ENCODE results near the gene SETD6. TPM values are rescaled to one million over a fixed set of nuclear protein-coding genes. Genes with fewer than 3 reads are reported as not detected.

SETD6 gene, protein sequence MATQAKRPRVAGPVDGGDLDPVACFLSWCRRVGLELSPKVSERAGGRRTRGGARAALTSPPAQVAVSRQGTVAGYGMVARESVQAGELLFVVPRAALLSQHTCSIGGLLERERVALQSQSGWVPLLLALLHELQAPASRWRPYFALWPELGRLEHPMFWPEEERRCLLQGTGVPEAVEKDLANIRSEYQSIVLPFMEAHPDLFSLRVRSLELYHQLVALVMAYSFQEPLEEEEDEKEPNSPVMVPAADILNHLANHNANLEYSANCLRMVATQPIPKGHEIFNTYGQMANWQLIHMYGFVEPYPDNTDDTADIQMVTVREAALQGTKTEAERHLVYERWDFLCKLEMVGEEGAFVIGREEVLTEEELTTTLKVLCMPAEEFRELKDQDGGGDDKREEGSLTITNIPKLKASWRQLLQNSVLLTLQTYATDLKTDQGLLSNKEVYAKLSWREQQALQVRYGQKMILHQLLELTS
- polyA plus RNA-seq (2011; rRNA removed) (16.5 and 19.2 TPM in 2 replicates), polyA plus RNA-seq (2017; fragmentation: RNase III; extraction: RNeasy Plus Mini Kit Qiagen cat#74134 plus additional on column Dnase treatment) (24.9 to 30.4 TPM (median 27.5 TPM) in 3 replicates), polyA minus RNA-seq (2011; rRNA and poly(A)+ RNA removed) (8.9 and 12.1 TPM in 2 replicates)
- 18.4 and 19.7 TPM in 2 replicates for polyA plus RNA-seq (2012; cell fraction: cytosol; rRNA removed)
- polyA plus RNA-seq (2012; cell fraction: nucleus; rRNA removed): 60.4 and 73.2 TPM in 2 replicates

DNA sequence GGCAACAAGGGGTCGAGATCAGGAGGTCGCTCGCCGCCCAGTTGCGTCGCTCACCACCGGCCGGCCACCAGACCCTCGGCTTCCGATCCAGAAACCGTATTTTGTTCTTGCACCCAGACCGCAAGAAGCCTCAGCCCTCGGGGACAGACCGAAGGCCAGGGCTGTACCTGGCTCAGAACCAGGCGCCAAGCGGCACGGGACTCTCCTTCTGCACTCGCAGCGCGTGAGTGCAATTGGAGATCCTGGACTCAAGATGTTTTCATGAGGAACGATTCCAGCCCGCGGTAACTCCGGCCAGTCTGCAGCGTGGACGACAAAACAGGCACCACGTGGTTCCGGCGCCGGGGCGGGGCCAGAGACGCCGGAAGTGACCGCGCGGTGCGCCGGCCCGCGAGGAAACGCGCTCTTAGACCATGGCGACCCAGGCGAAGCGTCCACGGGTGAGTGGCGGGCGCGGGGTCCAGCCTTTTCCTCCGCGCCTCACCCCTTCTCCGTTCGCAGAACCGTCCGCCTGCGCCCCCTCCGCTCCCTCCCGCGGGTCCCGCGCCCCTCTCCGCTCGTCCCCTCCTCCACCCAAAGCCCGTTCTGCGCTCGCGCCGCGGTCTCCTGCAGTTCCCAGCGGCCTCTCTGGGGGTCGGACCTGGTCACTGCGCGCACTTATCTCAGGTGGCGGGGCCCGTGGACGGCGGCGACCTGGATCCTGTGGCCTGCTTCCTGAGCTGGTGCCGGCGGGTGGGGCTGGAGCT lies at the start of gene SETD6:
Gene SETD6 (plus strand): TSS at position 393 of the 746 bp plus-strand sequence. CDS start 21 bp downstream, at position 414.
- ATAC-seq (peak; percentile 73 to 86), DNase-seq (ENCODE audit: low read depth in 1 of 2, low spot score in 1 of 2) (peak; percentile 57 to 86), FAIRE-seq (no peak)
- ChIA-PET POLR2A (interaction anchor here (0.6 to 0.8 kb wide), 3 partner anchors 10 to 146 kb away, joined by 3 to 4 read pairs (median 3); partner anchors contain the start of gene CNOT1), CTCF (interaction anchor here (0.5 to 8.1 kb wide), 6 partner anchors 18 to 241 kb away, joined by 3 to 110 read pairs (median 5); partner anchors contain the start of gene NDRG4)
- Histone ChIP-seq H3K9me3 (no peaks in the 10 kb centered on the region), H3K4me1 (peaks cover 13% of the 10 kb centered on the region; the same call in 2 of the 3 replicates), H3K4me2 (peak within 1 kb of the TSS; percentile 90), H3K4me3 (peak within 1 kb of the TSS; percentile 85), H3K27ac (peak within 1 kb of the TSS; percentile 87 to 94)
- TF ChIP-seq, protein P1, sequence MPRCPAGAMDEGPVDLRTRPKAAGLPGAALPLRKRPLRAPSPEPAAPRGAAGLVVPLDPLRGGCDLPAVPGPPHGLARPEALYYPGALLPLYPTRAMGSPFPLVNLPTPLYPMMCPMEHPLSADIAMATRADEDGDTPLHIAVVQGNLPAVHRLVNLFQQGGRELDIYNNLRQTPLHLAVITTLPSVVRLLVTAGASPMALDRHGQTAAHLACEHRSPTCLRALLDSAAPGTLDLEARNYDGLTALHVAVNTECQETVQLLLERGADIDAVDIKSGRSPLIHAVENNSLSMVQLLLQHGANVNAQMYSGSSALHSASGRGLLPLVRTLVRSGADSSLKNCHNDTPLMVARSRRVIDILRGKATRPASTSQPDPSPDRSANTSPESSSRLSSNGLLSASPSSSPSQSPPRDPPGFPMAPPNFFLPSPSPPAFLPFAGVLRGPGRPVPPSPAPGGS (IDR thresholded peaks at IDR 0.05): peak; percentile 54; the same call in 1 of the 3 replicates
- TF ChIP-seq POLR2AphosphoS2 (conservative IDR thresholded peaks at IDR 0.05; ENCODE audit: low read length) (peak; percentile 33; the same call in 1 of the 2 replicates), HDAC2 (IDR thresholded peaks at IDR 0.05) (no peak), EHF (CRISPR knock-in tag; IDR thresholded peaks at IDR 0.05) (no peak), TFCP2L1 (CRISPR knock-in tag; IDR thresholded peaks at IDR 0.05) (peak; percentile 72; the same call in 1 of the 2 replicates), JUN (IDR thresholded peaks at IDR 0.05) (peak; percentile 60 to 80; a peak in 4 of 5 replicates), HEYL (CRISPR knock-in tag; IDR thresholded peaks at IDR 0.05) (no peak), POLR2A (IDR thresholded peaks at IDR 0.05; ENCODE audit: low read length) (peak; percentile 67), MYC (IDR thresholded peaks at IDR 0.05; ENCODE audit: borderline replicate concordance, low read length) (0 out of 2 replicates have a peak, but pooled peaks have one; percentile 59), PHF8 (IDR thresholded peaks at IDR 0.05; ENCODE audit: borderline replicate concordance, low read depth) (peak; percentile 27; the same call in 1 of the 2 replicates)
- TF ChIP-seq, protein P2, sequence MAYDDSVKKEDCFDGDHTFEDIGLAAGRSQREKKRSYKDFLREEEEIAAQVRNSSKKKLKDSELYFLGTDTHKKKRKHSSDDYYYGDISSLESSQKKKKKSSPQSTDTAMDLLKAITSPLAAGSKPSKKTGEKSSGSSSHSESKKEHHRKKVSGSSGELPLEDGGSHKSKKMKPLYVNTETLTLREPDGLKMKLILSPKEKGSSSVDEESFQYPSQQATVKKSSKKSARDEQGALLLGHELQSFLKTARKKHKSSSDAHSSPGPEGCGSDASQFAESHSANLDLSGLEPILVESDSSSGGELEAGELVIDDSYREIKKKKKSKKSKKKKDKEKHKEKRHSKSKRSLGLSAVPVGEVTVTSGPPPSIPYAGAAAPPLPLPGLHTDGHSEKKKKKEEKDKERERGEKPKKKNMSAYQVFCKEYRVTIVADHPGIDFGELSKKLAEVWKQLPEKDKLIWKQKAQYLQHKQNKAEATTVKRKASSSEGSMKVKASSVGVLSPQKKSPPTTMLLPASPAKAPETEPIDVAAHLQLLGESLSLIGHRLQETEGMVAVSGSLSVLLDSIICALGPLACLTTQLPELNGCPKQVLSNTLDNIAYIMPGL (CRISPR knock-in tag; IDR thresholded peaks at IDR 0.05; ENCODE audit: borderline replicate concordance): no peak; the same call in 1 of the 2 replicates
- TF ChIP-seq, protein P3, sequence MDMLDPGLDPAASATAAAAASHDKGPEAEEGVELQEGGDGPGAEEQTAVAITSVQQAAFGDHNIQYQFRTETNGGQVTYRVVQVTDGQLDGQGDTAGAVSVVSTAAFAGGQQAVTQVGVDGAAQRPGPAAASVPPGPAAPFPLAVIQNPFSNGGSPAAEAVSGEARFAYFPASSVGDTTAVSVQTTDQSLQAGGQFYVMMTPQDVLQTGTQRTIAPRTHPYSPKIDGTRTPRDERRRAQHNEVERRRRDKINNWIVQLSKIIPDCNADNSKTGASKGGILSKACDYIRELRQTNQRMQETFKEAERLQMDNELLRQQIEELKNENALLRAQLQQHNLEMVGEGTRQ (IDR thresholded peaks at IDR 0.05): peak; percentile 85
- TF ChIP-seq, protein P4, sequence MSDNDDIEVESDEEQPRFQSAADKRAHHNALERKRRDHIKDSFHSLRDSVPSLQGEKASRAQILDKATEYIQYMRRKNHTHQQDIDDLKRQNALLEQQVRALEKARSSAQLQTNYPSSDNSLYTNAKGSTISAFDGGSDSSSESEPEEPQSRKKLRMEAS (IDR thresholded peaks at IDR 0.05): peak; percentile 99
- TF ChIP-seq, protein P5, sequence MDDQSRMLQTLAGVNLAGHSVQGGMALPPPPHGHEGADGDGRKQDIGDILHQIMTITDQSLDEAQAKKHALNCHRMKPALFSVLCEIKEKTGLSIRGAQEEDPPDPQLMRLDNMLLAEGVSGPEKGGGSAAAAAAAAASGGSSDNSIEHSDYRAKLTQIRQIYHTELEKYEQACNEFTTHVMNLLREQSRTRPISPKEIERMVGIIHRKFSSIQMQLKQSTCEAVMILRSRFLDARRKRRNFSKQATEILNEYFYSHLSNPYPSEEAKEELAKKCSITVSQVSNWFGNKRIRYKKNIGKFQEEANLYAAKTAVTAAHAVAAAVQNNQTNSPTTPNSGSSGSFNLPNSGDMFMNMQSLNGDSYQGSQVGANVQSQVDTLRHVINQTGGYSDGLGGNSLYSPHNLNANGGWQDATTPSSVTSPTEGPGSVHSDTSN (IDR thresholded peaks at IDR 0.05): 0 out of 2 replicates have a peak, but pooled peaks have one; percentile 36
- TF ChIP-seq, protein P6, sequence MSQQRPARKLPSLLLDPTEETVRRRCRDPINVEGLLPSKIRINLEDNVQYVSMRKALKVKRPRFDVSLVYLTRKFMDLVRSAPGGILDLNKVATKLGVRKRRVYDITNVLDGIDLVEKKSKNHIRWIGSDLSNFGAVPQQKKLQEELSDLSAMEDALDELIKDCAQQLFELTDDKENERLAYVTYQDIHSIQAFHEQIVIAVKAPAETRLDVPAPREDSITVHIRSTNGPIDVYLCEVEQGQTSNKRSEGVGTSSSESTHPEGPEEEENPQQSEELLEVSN (IDR thresholded peaks at IDR 0.05; ENCODE audit: borderline replicate concordance, low read depth): peak; percentile 94
- WGBS (ENCODE audit: missing lambda C conversion rate): 57% methylated on average over 74 of the region's 80 CpGs

Measured in A549 (cell line).